Fibroblast of the aortic adventitia (primary cell): Measurements from ENCODE around the gene STIM1. TPM values are rescaled to one million over a fixed set of nuclear protein-coding genes. Genes with fewer than 3 reads are reported as not detected.
A peak's percentile ranks its signal among the peaks of the same experiment; 100 is the strongest.
"Not testable (repeated sequence)": the region's sequence is repeated elsewhere in the genome, so short reads cannot be mapped to it uniquely, and the experiment has no call there.

Source experiments
- DNase-seq: peaks from one replicate; pipeline ENCODE4 v3.0.0-alpha.2; 2010; ENCODE audit warnings: low read depth
- H3K4me3 ChIP-seq: 2 replicates; pipeline ENCODE4 v1.5.1; 2011; ENCODE audit warnings: low read depth, mild to moderate bottlenecking, control low read depth, low read length, moderate library complexity
- total RNA-seq: library from RNA; depleted of rRNA; stranded (reverse); fragments of >200 nt; gene quantifications from 2 replicates; pipeline ENCODE4 v1.2.3, GENCODE V29; 2012; ENCODE audit warnings: low replicate concordance
- TF ChIP-seq, protein P1 (sequence below): IDR thresholded peaks from 2 replicates; pipeline ENCODE4 v1.5.1; 2011; ENCODE audit warnings: mild to moderate bottlenecking, low read length, control low read depth, inconsistent platforms; ENCODE audit not compliant: insufficient read depth

The STIM1 gene
- 21.6 and 43.5 TPM in 2 replicates for total RNA-seq

DNA sequence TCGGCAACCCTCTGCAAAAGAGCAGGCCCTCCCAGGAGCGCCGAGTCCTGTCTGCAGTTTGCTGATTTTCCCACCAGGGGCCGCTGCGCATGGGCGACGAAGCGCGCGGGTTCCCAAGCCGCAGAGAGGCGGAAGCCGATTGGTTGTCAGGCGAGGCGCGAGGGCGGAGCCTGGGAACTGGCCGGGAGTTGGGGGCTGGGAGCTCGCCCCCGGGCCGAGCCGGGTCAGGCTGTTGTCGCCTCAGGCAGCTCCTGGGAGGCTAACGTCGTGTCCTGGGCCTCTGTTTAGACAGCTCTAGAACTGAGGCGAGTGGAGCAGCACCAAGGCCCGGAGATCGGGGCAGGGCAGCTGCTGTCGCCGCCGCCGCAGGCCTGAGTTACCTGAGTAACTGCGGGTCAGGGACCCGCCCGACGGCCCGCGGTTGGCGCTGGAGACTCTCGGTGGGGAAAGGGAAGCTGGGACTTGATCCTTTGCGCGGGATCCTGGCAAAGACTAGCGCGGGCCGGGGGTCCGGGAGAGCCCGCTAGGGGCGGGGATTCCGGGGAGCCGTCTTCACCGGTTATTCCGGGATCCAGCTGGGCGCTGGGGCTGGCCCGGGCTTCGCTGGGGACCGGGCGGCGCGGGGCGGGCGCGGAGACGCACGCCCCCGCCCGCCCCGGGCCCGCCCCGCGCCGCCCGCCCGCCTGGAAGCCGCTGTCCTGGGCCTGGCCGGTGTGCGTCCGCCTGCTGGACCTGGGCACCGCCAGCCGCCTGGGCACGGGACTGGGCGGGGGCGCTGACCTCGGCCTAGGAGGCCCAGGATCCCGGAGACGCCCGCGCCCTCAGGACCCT lies at the start of gene STIM1:
STIM1 (plus strand) TSS at position 688 of the 831 bp plus-strand sequence. CDS start 607 bp downstream, outside the sequence.
- TF ChIP-seq, protein P1, sequence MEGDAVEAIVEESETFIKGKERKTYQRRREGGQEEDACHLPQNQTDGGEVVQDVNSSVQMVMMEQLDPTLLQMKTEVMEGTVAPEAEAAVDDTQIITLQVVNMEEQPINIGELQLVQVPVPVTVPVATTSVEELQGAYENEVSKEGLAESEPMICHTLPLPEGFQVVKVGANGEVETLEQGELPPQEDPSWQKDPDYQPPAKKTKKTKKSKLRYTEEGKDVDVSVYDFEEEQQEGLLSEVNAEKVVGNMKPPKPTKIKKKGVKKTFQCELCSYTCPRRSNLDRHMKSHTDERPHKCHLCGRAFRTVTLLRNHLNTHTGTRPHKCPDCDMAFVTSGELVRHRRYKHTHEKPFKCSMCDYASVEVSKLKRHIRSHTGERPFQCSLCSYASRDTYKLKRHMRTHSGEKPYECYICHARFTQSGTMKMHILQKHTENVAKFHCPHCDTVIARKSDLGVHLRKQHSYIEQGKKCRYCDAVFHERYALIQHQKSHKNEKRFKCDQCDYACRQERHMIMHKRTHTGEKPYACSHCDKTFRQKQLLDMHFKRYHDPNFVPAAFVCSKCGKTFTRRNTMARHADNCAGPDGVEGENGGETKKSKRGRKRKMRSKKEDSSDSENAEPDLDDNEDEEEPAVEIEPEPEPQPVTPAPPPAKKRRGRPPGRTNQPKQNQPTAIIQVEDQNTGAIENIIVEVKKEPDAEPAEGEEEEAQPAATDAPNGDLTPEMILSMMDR: peak; percentile 92
- H3K4me3 ChIP-seq: peak within 1 kb of the TSS; percentile 83
- peak; percentile 92 for DNase-seq

DNA sequence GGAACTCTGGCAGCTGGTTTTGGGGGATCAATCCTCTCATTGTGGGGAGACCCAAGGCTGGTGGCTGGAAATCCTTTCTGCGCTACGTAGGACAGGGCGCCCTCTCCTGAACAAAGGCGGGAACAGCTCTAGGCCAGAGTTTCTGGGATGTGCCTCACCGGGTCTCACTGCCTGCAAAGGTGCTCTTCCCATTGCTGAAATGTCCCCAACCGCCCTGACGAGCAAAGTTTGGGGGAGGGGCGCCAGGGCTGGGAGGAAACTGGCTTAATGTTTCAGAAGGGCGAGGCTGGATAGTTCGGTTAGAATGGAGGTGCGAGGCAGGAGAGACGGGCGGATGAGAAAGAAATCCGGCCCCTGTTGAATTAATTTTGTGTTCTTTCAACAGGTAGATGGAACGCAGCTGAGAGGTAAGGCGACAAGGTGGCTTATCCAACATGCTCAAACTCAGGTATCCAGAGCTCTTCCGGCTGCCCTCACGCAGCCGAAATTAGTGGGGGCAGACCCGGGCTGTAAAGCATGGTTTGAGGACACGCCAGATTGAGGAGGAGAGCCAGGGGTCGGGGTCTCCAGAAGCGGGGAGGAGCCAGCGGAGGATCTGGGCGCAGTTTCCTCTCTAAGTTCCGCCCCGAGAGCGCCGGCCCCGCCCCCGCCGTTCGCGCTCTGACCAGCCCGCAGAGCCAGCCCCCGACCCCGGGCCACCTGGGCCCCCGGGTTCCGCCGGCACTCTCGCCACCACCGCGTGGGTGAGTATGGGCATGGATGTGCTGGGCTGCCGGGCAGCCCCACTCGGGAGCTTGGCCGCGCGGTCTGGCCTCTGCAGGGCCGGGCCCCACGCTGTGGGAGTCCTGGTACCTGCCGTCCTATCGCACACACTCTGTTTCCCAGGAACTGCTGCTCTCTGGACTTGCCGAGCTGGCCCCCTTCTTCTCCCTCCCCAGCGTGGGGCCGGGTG lies 47.3 kb upstream of the STIM1 start, which contains the start of gene PGAP2:
PGAP2 (plus strand) TSS at position 652 of the 952 bp plus-strand sequence. CDS start 2,700 bp downstream, outside the sequence.
- H3K4me3 ChIP-seq: peak within 1 kb of the TSS; percentile 80
- TF ChIP-seq, protein P1: peak; percentile 86
- peak; percentile 53 for DNase-seq

DNA sequence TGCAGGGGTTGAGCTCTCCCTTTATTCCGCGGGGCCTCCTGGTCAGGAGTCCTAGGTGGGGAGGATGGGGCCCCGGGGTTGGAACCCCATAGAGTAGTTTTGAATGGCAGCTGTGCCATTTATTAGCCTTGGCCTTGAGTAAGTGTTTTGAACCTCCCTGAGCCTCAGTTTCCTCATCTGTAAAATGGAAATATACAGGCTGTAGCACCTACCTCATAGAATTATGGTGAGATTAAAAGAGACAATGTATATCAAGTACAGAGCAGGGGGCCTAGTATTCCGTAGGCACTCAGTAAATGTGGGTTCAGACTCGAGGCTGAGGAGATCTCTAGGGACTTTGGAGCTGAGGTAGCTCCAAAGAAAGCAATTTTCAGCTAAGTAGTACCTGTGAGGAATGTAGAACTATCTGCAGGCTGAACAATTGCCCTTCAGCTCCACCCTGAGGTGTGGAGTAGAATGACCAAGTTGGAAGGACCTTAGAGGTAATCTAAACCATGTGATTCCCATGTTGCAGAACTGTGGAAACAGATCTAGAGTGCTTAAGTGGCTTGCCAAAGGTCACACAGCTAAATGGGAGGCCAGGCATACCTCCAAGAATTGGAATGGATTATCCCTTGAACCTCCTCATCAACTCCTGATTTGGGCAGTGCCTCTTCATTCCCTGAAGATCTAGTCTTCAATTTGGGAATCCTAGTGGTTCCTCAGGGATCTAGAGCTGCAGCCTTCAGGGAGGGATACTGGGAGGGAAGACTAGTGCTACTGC lies 46.4 kb upstream of the STIM1 start:
- DNase-seq: peak; percentile 55
- TF ChIP-seq, protein P1: peak; percentile 42
- H3K4me3 ChIP-seq: peak overlapping the region; percentile 80

DNA sequence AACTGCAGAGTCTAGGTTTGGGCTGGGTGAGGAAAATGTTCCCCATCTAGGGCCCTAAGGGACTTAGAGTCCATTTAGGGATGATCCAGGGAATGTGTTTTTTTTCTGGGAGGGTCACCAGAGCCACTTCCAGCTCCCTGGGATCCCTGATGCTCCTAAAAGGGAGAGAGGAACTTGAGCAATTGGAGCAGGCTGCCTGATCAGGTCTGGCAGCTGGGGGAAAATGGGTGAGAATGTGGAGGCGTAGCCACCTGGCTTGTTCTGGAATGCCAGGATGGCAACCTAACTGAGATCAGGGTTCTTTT lies 45.9 kb upstream of the STIM1 start:
- TF ChIP-seq, protein P1: no peak
- no peak overlapping the region for H3K4me3 ChIP-seq
- no peak for DNase-seq

DNA sequence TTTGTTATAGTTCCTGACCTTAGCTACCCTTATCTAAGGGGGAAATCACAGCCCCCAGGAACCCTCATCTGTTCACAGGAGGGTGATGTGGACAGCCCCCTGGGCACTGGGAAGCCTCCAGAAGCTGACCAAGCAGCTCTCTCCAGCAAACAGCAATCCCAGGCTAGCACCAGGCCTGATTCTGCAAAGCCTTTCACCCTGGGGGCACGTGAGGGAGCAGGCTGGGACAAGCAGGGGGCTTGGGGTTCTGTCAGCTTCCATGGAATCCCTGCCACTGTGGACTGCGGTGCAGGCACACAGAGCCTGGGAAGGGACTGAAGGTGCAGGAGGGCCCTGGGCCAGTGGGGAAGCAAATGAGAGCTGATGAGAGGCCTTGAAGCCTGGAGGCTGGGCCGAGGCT lies 45.0 kb upstream of the STIM1 start:
- no peak for DNase-seq
- TF ChIP-seq, protein P1: no peak

DNA sequence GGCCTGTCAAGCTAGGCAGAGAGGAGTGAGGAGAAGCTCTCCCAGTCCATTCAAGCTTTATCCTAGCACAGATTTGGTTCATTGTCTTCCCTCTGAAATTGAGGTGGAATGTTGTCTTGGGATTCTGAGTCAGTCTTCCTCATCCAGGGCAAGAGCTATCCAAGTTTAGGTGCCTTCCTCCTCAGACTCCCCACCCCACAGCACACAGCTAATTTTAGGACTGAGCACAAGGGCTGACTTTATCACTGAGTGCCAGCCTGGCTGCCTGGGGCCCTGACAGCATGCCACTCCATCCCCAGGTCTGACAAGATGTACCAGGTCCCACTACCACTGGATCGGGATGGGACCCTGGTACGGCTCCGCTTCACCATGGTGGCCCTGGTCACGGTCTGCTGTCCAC lies 44.5 kb upstream of the STIM1 start:
- TF ChIP-seq, protein P1: no peak
- H3K4me3 ChIP-seq: no peak overlapping the region
- DNase-seq: peak; percentile 30

More for the DNA sequence above, 45.0 kb upstream of the STIM1 start:
- no peak overlapping the region for H3K4me3 ChIP-seq

DNA sequence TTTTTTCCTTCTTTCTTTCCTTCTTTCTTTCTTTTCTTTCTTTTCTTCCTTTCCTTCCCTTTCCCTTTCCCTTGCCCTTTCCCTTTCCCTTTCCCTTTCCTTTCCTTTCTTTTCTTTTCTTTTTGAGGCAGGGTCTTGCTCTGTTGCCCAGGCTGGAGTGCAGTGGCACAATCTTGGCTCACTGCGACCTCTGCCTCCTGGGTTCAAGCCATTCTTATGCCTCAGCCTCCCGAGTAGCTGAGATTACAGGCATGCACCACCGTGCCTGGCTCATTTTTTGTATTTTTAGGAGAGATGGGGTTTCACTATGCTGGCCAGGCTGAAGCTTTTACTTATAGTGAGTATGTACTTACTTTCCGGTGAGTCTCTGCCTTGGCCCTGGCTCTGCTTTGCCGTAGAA lies 40.6 kb upstream of the STIM1 start:
- not testable (repeated sequence) for H3K4me3 ChIP-seq

More for the DNA sequence above, 40.6 kb upstream of the STIM1 start:
- not testable (repeated sequence) for DNase-seq
